ENCODE results near the gene PDGFD.

The PDGFD gene

GRCh38 chr11:103867481-103867880, 296.5 kb downstream of the PDGFD start:
- DNase-seq: no peak
- Histone ChIP-seq H3K9me3 (ENCODE audit: severe bottlenecking) (no peaks in the 10 kb centered on the region), H3K36me3 (no peaks in the 10 kb centered on the region), H3K27ac (no peak overlapping the region), H3K27me3 (ENCODE audit: insufficient read depth, low read depth, severe bottlenecking) (no peaks in the 10 kb centered on the region), H3K4me3 (ENCODE audit: low read depth, low read length) (no peak overlapping the region)
- no peak for TF ChIP-seq CTCF (IDR thresholded peaks at IDR 0.05; ENCODE audit: low read depth, low read length)

GRCh38 chr11:103863497-103863896, 300.4 kb downstream of the PDGFD start:
- H3K4me3 ChIP-seq (ENCODE audit: low read depth, low read length): no peak overlapping the region
- no peak overlapping the region for H3K27ac ChIP-seq
- no peak for TF ChIP-seq CTCF (IDR thresholded peaks at IDR 0.05; ENCODE audit: low read depth, low read length)
- H3K27me3 ChIP-seq (ENCODE audit: insufficient read depth, low read depth, severe bottlenecking): no peaks in the 10 kb centered on the region
- no peaks in the 10 kb centered on the region for H3K36me3 ChIP-seq
- H3K9me3 ChIP-seq (ENCODE audit: severe bottlenecking): no peaks in the 10 kb centered on the region
- no peak for DNase-seq

GRCh38 chr11:103862802-103863174, 301.2 kb downstream of the PDGFD start:
- no peaks in the 10 kb centered on the region for H3K9me3 ChIP-seq (ENCODE audit: severe bottlenecking)
- no peaks in the 10 kb centered on the region for H3K36me3 ChIP-seq
- H3K27ac ChIP-seq: no peak overlapping the region
- no peaks in the 10 kb centered on the region for H3K27me3 ChIP-seq (ENCODE audit: insufficient read depth, low read depth, severe bottlenecking)
- no peak overlapping the region for H3K4me3 ChIP-seq (ENCODE audit: low read depth, low read length)
- no peak for DNase-seq
- TF ChIP-seq CTCF (IDR thresholded peaks at IDR 0.05; ENCODE audit: low read depth, low read length): no peak

GRCh38 chr11:103862094-103862801, 301.7 kb downstream of the PDGFD start:
- no peak for DNase-seq
- no peaks in the 10 kb centered on the region for H3K9me3 ChIP-seq (ENCODE audit: severe bottlenecking)
- no peak overlapping the region for H3K4me3 ChIP-seq (ENCODE audit: low read depth, low read length)
- H3K27ac ChIP-seq: no peak overlapping the region
- no peak for TF ChIP-seq CTCF (IDR thresholded peaks at IDR 0.05; ENCODE audit: low read depth, low read length)
- H3K27me3 ChIP-seq (ENCODE audit: insufficient read depth, low read depth, severe bottlenecking): no peaks in the 10 kb centered on the region
- H3K36me3 ChIP-seq: no peaks in the 10 kb centered on the region

Measured in WERI-Rb-1 (cell line).